ENCODE results near the gene CDK9. TPM values are rescaled to one million over a fixed set of nuclear protein-coding genes. Genes with fewer than 3 reads are reported as not detected.

Gene CDK9
- total RNA-seq, 1 donor from 2014 or later = 28.4 TPM

DNA sequence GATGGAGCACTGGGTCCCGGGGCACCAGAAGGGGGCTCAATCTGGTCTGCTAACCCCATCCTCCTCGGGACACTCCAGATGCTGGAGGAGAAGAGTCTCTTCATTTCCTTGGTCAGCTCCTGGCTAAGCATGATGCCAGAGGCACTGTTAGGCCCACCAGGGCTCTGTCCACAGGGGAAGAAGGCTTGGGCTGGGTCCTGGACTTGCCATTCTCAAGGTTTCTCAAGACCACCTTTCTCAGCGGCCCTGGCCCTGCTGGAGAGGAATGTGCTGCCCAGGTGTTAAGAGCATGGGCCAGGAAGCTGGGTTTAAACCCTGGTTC lies 15.3 kb upstream of the CDK9 start:
- no peak for DNase-seq (ENCODE audit: low read depth)
- H3K4me3 ChIP-seq (ENCODE audit: low read depth, low read length) = no peak overlapping the region
- TF ChIP-seq, protein P1, sequence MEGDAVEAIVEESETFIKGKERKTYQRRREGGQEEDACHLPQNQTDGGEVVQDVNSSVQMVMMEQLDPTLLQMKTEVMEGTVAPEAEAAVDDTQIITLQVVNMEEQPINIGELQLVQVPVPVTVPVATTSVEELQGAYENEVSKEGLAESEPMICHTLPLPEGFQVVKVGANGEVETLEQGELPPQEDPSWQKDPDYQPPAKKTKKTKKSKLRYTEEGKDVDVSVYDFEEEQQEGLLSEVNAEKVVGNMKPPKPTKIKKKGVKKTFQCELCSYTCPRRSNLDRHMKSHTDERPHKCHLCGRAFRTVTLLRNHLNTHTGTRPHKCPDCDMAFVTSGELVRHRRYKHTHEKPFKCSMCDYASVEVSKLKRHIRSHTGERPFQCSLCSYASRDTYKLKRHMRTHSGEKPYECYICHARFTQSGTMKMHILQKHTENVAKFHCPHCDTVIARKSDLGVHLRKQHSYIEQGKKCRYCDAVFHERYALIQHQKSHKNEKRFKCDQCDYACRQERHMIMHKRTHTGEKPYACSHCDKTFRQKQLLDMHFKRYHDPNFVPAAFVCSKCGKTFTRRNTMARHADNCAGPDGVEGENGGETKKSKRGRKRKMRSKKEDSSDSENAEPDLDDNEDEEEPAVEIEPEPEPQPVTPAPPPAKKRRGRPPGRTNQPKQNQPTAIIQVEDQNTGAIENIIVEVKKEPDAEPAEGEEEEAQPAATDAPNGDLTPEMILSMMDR (conservative IDR thresholded peaks at IDR 0.05; ENCODE audit: low read depth, low read length) = no peak

DNA sequence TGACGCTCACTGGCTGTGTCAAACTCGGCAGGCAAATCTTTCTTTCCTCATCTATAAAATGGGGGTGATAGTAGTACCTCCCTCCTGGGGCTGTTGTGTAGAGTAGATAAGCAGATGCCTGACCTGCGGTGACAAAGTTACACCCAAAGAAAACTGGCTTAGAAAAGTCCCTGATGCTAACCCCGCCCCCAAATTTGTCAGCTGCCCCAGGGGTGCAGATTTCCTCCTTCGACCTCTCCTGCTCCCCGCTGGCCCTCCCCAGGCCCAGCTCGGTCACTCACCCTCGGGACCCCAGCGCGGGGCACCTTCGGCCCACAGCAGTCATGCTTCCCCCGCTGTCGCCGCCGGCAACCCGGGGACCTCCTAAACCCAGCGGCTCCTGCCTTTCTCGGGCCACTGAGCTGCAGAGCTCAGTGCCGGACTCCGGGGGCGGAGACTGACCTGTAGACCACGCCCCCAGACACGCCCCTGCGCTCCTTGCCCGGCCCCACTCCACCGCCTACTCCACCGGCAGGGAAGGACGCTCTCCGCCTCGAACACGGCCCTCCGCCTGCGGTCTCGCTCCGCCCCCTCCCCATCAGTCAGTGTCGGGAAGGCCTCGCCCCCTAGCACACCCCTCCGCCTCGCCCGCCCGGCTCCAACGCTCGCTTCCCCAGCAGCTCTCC lies 14.8 kb upstream of the CDK9 start:
- peak; percentile 62 for DNase-seq (ENCODE audit: low read depth)
- TF ChIP-seq, protein P1 (conservative IDR thresholded peaks at IDR 0.05; ENCODE audit: low read depth, low read length) = no peak
- H3K4me3 ChIP-seq (ENCODE audit: low read depth, low read length) = peak overlapping the region; percentile 53

GRCh38 chr9:127771570-127772189 lies 14.2 kb upstream of the CDK9 start:
- no peak for DNase-seq (ENCODE audit: low read depth)
- H3K4me3 ChIP-seq (ENCODE audit: low read depth, low read length) = peak overlapping the region; percentile 53
- TF ChIP-seq, protein P1 (conservative IDR thresholded peaks at IDR 0.05; ENCODE audit: low read depth, low read length) = no peak

DNA sequence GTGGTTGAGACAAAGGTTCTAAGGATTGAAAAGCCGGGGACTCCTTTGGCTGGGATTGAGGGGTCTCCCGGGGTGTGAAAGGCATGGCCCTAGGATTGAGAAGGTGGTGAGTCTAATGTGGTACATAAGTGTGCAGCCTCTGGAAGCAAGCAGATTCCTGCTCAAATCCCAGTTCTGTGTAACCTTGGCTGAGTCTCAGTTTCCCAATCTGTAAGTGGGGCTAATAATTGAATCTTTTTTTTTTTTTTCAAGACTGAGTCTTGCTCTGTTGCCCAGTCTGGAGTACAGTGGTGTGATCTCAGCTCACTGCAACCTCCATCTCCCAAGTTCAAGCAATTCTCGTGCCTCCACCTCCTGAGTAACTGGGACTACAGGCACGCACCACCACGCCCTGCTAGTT lies 13.2 kb upstream of the CDK9 start:
- no peak for DNase-seq (ENCODE audit: low read depth)
- H3K4me3 ChIP-seq (ENCODE audit: low read depth, low read length) = no peak overlapping the region
- TF ChIP-seq, protein P1 (conservative IDR thresholded peaks at IDR 0.05; ENCODE audit: low read depth, low read length) = no peak

- no peak for DNase-seq (ENCODE audit: low read depth)
- H3K4me3 ChIP-seq (ENCODE audit: low read depth, low read length) = no peak overlapping the region
- TF ChIP-seq, protein P1 (conservative IDR thresholded peaks at IDR 0.05; ENCODE audit: low read depth, low read length) = no peak
Measured at GRCh38 chr9:127773272-127773671, 12.6 kb upstream of the CDK9 start.

GRCh38 chr9:127773981-127774380 lies 11.9 kb upstream of the CDK9 start:
- TF ChIP-seq, protein P1 (conservative IDR thresholded peaks at IDR 0.05; ENCODE audit: low read depth, low read length) = no peak
- no peak for DNase-seq (ENCODE audit: low read depth)
- no peak overlapping the region for H3K4me3 ChIP-seq (ENCODE audit: low read depth, low read length)

Measured in epithelial cell of proximal tubule (primary cell).